SH-SY5Y (cell line): ENCODE data around the gene PLEK.

Experiments used
- GATA2 ChIP-seq: IDR thresholded peaks from 2 replicates; pipeline ENCODE4 v1.6.1; 2011; ENCODE audit warnings: mild to moderate bottlenecking, low read depth, low read length
- GATA3 ChIP-seq: IDR thresholded peaks from 2 replicates; pipeline ENCODE4 v1.6.1; 2011; ENCODE audit warnings: low read depth, mild to moderate bottlenecking, low read length, moderate library complexity

DNA sequence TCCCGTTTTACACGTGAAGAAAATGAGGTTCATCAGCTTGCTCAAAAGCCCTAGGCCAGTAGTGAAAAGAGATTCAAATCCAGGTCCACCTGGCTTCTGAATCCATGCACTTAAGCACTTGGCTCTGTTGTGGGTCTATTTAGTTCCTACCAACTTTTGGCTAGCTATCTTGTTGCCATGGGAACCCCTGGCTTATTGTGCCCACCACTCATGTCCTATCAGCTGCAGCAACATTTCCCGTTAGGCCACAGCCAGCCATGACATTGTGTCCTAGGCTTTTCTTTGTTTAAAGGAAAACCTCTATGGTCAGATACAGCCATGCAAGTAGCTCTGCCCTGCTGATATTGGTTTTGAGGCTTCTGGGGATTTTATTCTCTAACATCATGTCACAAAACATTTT is 49.8 kb downstream of the PLEK start:
- TF ChIP-seq GATA2 = no peak
- TF ChIP-seq GATA3 = no peak
